CD4-positive, CD25-positive, alpha-beta regulatory T cell (primary cell): Measurements from ENCODE around the gene RYR2. TPM values are rescaled to one million over a fixed set of nuclear protein-coding genes. Genes with fewer than 3 reads are reported as not detected.
A peak's percentile ranks its signal among the peaks of the same experiment; 100 is the strongest.

Source experiments
- ATAC-seq, 2 donors: fragments of 150-1000 bp; cut with Tn5 transposase; one replicate each; pipeline ENCODE4 v1.10.0; 2021; ENCODE audit warnings: low read depth in 2 of 2, moderate number of reproducible peaks in 2 of 2, moderate library complexity in 1 of 2
- DNase-seq, 3 donors: peaks; one replicate each; pipeline versions ENCODE4 v3.0.0 to v3.0.0-alpha.2; 2012 to 2022; ENCODE audit warnings: mixed read lengths in 1 of 3
- H3K27ac ChIP-seq: one replicate; pipeline ENCODE4 v1.7.0; 2013; ENCODE audit warnings: mild to moderate bottlenecking, low read length; ENCODE audit not compliant: insufficient read depth, poor library complexity, severe bottlenecking
- H3K27me3 ChIP-seq: one replicate; pipeline ENCODE4 v1.7.0; 2013; ENCODE audit warnings: low read length; ENCODE audit not compliant: control insufficient read depth, insufficient read depth
- H3K36me3 ChIP-seq: one replicate; pipeline ENCODE4 v1.7.0; 2013; ENCODE audit warnings: mild to moderate bottlenecking, low read length, moderate library complexity; ENCODE audit not compliant: control insufficient read depth, insufficient read depth
- H3K4me1 ChIP-seq: 2 replicates; pipeline ENCODE4 v1.7.0; 2013; ENCODE audit warnings: mild to moderate bottlenecking, low read length; ENCODE audit not compliant: insufficient read depth, control insufficient read depth, poor library complexity, severe bottlenecking
- H3K4me3 ChIP-seq: one replicate; pipeline ENCODE4 v1.7.0; 2013; ENCODE audit warnings: low read depth, mild to moderate bottlenecking, low read length, moderate library complexity
- H3K9me3 ChIP-seq, 2 experiments: 1 replicate in 1 of 2; 2 replicates in 1 of 2; pipeline ENCODE4 v1.7.0; 2013; ENCODE audit warnings: low read length in 2 of 2, mild to moderate bottlenecking in 1 of 2, moderate library complexity in 1 of 2; ENCODE audit not compliant: control insufficient read depth in 2 of 2
- H3K27ac Mint-ChIP-seq, 3 donors: one replicate each; pipeline ENCODE4 v1.8.0; 2020 to 2022; ENCODE audit warnings: mild to moderate bottlenecking in 3 of 3, mixed read lengths in 3 of 3, moderate library complexity in 2 of 3
- H3K27me3 Mint-ChIP-seq: one replicate; pipeline ENCODE4 v1.8.0; 2022; ENCODE audit warnings: mild to moderate bottlenecking, mixed read lengths
- H3K36me3 Mint-ChIP-seq: one replicate; pipeline ENCODE4 v1.8.0; 2020; ENCODE audit warnings: mixed read lengths
- H3K4me1 Mint-ChIP-seq, 4 donors: one replicate each; pipeline ENCODE4 v1.8.0; 2020 to 2022; ENCODE audit warnings: mixed read lengths in 4 of 4, mild to moderate bottlenecking in 1 of 4
- H3K4me3 Mint-ChIP-seq, 4 donors: one replicate each; pipeline ENCODE4 v1.8.0; 2020 to 2022; ENCODE audit warnings: mild to moderate bottlenecking in 4 of 4, mixed read lengths in 4 of 4, moderate library complexity in 3 of 4
- H3K9me3 Mint-ChIP-seq, 7 donors: one replicate each; pipeline ENCODE4 v1.8.0; 2020 to 2022; ENCODE audit warnings: mixed read lengths in 7 of 7, mild to moderate bottlenecking in 3 of 7, moderate library complexity in 2 of 7
- polyA plus RNA-seq, 4 donors: library from polyadenylated mRNA; unstranded; fragments of 300-500 nt; fragmentation: Illumina TruSeq; gene quantifications; one replicate each; pipeline ENCODE4 v1.2.3, GENCODE V29; 2021
- total RNA-seq: library from RNA; stranded (reverse); gene quantifications from one replicate; pipeline ENCODE4 v1.2.3, GENCODE V29; 2022

The RYR2 gene
- total and polyA plus RNA-seq, 5 donors from 2014 or later = 0.02 to 0.40 TPM; not detected in 3

DNA sequence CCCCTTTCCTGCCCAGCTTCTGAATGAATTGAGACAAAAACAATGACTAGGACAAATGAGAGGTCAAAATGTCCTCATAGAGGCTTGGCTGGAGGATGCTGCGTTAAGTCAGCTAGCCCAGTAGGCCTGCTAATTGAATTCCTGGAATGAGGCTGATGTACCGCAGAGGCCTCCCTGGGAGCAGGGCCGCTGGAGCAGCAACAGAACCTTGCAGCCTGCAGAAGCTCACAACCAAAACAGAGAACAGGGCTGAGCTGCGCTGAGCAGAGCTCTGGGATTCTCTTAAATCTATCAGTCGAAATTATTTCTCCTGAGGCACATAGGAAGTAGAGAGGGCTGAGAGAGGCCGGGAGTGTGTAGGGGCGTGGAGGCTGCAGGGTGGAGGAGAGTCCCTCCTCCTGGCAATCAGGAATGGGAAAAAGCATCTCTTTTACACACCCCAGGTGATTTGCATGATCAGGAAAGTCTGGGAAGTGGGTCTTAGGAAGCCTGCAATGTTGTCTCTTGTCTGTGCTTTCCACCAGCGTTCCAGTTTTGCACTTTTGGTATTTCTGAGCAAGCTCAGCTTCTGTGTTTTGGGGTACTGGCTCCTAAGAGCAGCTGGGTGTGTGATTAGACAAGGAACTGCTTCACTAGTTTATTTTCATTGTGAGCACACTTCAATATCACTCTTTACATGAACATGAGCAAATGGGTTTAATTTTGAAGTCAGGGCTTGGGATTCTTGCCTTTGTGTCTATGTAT lies 66.5 kb downstream of the RYR2 start:
- no peaks in the 10 kb centered on the region for H3K27me3 ChIP-seq
- no peaks in the 10 kb centered on the region for H3K4me1 Mint-ChIP-seq
- H3K27ac Mint-ChIP-seq = no peak overlapping the region
- no peak overlapping the region for H3K4me3 Mint-ChIP-seq
- H3K27me3 Mint-ChIP-seq = no peaks in the 10 kb centered on the region
- no peak for ATAC-seq
- H3K36me3 Mint-ChIP-seq = no peaks in the 10 kb centered on the region
- no peaks in the 10 kb centered on the region for H3K9me3 ChIP-seq
- peaks cover 0 to 6% (median 0%) of the 10 kb centered on the region in 7 donors for H3K9me3 Mint-ChIP-seq
- DNase-seq = no peak
- H3K27ac ChIP-seq = no peak overlapping the region
- no peaks in the 10 kb centered on the region for H3K36me3 ChIP-seq
- H3K4me1 ChIP-seq = no peaks in the 10 kb centered on the region
- no peak overlapping the region for H3K4me3 ChIP-seq

DNA sequence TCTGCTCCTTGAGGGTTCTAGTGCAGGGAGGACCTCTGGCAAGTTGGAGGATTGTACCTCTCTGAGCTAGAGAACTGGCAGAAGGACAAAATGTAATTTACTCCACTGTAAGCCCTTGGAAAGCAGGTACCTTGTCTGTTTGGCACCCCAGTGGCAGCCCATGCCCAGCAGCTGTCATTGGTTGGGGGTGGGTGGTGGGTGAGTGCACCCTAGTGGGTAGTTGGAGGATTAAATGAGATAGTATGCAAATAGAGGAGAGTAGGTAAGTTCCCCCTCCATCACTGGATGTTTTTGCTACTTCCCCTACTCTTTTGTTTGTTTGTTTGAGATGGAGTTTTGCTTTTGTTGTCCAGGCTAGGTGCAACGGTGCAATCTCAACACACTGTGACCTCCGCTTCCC lies 69.8 kb downstream of the RYR2 start:
- Mint-ChIP-seq H3K36me3 (no peaks in the 10 kb centered on the region), H3K9me3 (peaks cover 0 to 3% (median 0%) of the 10 kb centered on the region in 7 donors), H3K27ac (no peak overlapping the region), H3K4me1 (no peaks in the 10 kb centered on the region), H3K4me3 (no peak overlapping the region), H3K27me3 (no peaks in the 10 kb centered on the region)
- ATAC-seq (no peak), DNase-seq (no peak)
- H3K27me3 ChIP-seq = no peaks in the 10 kb centered on the region
- H3K4me1 ChIP-seq = no peaks in the 10 kb centered on the region
- H3K36me3 ChIP-seq = no peaks in the 10 kb centered on the region
- H3K9me3 ChIP-seq = no peaks in the 10 kb centered on the region
- no peak overlapping the region for H3K4me3 ChIP-seq
- no peak overlapping the region for H3K27ac ChIP-seq

DNA sequence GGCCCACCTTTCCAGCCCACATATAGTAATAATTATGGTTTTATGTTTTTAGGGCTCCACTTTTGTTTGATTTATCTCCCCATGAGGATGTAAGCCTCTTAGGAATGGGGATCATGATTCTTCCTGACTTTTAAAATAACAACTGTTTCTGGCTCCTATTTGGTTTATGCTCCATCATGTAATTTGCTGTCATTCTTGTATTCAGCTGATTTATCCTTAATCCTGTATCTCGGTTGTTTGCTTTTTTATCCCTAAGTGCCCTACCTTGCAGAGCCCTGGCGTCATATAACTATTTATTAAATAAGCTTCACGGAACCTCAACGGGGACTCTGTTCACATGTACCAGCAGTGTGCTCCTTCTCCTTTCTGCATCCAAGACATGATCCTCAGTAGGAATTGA lies 70.7 kb downstream of the RYR2 start:
- no peak for ATAC-seq
- H3K27me3 ChIP-seq = no peaks in the 10 kb centered on the region
- Mint-ChIP-seq H3K36me3 (no peaks in the 10 kb centered on the region), H3K4me1 (no peaks in the 10 kb centered on the region), H3K9me3 (peaks cover 0 to 3% (median 0%) of the 10 kb centered on the region in 7 donors), H3K27ac (no peak overlapping the region), H3K4me3 (no peak overlapping the region), H3K27me3 (no peaks in the 10 kb centered on the region)
- no peak for DNase-seq
- H3K27ac ChIP-seq = no peak overlapping the region
- H3K4me1 ChIP-seq = no peaks in the 10 kb centered on the region
- no peaks in the 10 kb centered on the region for H3K9me3 ChIP-seq
- no peak overlapping the region for H3K4me3 ChIP-seq
- H3K36me3 ChIP-seq = no peaks in the 10 kb centered on the region

DNA sequence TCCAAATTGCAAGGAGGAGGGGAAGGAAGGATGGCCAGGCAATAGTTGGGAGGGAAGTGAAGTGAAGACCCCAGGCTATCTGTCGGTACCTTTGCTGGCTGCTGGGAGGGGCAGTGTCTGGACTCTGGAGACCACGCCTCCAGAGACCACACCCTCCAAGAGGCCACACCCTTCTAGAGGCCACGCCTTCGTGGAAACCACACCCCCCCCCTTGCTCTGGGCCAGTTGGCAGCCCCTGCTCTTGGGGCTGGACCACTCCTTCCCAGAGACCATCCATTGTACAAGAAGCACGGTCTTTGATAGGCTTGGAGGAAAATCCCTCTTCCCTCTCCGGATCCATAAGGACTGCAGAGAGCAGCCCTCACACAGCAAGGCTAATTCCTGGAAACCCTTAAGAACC lies 73.1 kb downstream of the RYR2 start:
- no peak overlapping the region for H3K4me3 ChIP-seq
- Mint-ChIP-seq H3K36me3 (no peaks in the 10 kb centered on the region), H3K4me3 (no peak overlapping the region), H3K9me3 (peaks cover 0 to 3% (median 0%) of the 10 kb centered on the region in 7 donors), H3K27ac (no peak overlapping the region), H3K27me3 (no peaks in the 10 kb centered on the region), H3K4me1 (no peaks in the 10 kb centered on the region)
- H3K27me3 ChIP-seq = no peaks in the 10 kb centered on the region
- H3K27ac ChIP-seq = no peak overlapping the region
- no peaks in the 10 kb centered on the region for H3K9me3 ChIP-seq
- ATAC-seq (no peak), DNase-seq (no peak)
- no peaks in the 10 kb centered on the region for H3K4me1 ChIP-seq
- H3K36me3 ChIP-seq = no peaks in the 10 kb centered on the region

DNA sequence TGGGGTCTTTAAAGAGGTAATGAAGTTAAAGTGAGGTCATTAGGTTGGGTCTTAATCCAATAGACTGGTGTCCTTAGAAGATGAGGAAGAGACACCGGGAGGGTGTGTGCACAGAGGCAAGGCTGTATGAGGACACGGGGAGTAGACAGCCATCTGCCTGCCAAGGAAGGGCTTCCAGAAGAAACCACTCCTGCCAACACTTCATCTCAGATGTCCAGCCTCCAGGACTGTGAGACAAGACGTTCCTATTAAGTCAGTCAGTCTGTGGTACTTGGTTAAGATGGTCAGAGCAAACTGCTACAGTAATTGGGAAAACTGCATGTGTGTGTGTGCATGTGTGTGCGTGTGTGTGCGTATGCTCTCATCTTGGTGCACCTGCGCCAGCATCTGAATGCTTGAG lies 77.1 kb downstream of the RYR2 start:
- H3K4me3 Mint-ChIP-seq = no peak overlapping the region
- no peak overlapping the region for H3K27ac Mint-ChIP-seq
- no peaks in the 10 kb centered on the region for H3K36me3 Mint-ChIP-seq

DNA sequence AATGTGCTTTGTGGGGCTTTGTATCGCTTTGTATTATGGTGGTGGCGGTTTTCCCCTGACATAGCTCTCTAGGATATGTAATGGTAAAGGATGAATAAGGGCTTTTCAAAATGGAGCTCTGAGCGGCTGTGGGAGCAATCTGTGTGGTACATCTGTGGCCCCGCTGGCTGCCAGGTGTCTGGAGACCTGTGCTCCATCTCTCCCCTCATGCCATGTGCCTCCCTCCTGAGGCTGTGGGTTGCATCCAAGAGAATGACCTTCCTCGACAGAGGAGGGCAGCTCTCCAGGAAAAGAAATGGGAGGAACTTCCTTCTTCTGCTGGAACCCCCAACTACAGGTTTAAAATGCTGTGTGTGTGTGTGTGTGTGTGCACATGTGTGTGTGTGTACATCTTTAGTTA lies 78.7 kb downstream of the RYR2 start:
- Mint-ChIP-seq H3K4me3 (peak overlapping the region in 1 of 4 donors; percentile 75), H3K27me3 (no peaks in the 10 kb centered on the region), H3K36me3 (no peaks in the 10 kb centered on the region), H3K9me3 (peaks cover 0 to 2% (median 0%) of the 10 kb centered on the region in 7 donors), H3K4me1 (no peaks in the 10 kb centered on the region), H3K27ac (no peak overlapping the region)
- H3K27me3 ChIP-seq = no peaks in the 10 kb centered on the region
- H3K36me3 ChIP-seq = no peaks in the 10 kb centered on the region
- H3K9me3 ChIP-seq = no peaks in the 10 kb centered on the region
- no peak for ATAC-seq
- no peak for DNase-seq
- H3K4me3 ChIP-seq = no peak overlapping the region
- H3K27ac ChIP-seq = no peak overlapping the region
- H3K4me1 ChIP-seq = no peaks in the 10 kb centered on the region

More for the DNA sequence above, 77.1 kb downstream of the RYR2 start:
- H3K36me3 ChIP-seq = no peaks in the 10 kb centered on the region
- H3K9me3 ChIP-seq = no peaks in the 10 kb centered on the region
- H3K27me3 ChIP-seq = no peaks in the 10 kb centered on the region
- Mint-ChIP-seq H3K27me3 (no peaks in the 10 kb centered on the region), H3K4me1 (no peaks in the 10 kb centered on the region), H3K9me3 (peaks cover 0 to 2% (median 0%) of the 10 kb centered on the region in 7 donors)
- DNase-seq (no peak), ATAC-seq (no peak)
- H3K4me1 ChIP-seq = no peaks in the 10 kb centered on the region
- no peak overlapping the region for H3K4me3 ChIP-seq
- H3K27ac ChIP-seq = no peak overlapping the region

DNA sequence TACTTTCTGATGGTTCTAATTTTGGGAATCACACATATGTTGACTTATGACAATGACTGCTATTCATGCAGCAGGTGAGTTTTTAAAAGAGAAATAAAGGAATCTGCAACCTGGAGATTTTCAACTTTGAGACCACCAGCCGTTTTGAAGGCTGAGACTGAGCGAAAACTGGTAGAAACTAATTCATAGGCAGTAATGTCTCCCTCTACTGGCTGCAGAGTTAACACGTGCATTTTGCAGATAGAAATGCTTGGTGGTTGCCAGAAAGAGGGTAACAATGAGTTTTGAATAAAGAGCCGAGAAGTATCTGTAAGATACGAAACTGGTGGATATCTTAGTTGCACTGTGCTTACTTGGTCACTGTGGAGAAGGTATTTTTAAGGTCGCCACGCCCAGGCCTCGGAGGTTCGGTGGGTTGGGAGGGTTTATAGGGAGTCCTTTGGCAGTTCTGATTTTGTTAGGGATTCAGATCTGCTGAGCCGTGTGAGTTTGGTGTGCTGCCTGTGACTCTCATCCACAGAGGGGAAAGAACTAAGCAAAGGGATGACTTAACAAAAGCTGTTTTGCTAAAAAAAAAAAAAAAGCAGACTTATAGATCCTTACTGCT lies 83.0 kb downstream of the RYR2 start:
- Mint-ChIP-seq H3K36me3 (no peaks in the 10 kb centered on the region), H3K4me3 (no peak overlapping the region), H3K9me3 (peaks cover 0 to 10% (median 2%) of the 10 kb centered on the region in 7 donors), H3K27me3 (no peaks in the 10 kb centered on the region), H3K27ac (no peak overlapping the region), H3K4me1 (no peaks in the 10 kb centered on the region)
- H3K27ac ChIP-seq = no peak overlapping the region
- H3K36me3 ChIP-seq = no peaks in the 10 kb centered on the region
- ATAC-seq (no peak), DNase-seq (peak in 1 of 3 donors; percentile 7)
- H3K4me1 ChIP-seq = no peaks in the 10 kb centered on the region
- H3K9me3 ChIP-seq = no peaks in the 10 kb centered on the region
- no peak overlapping the region for H3K4me3 ChIP-seq
- H3K27me3 ChIP-seq = no peaks in the 10 kb centered on the region

DNA sequence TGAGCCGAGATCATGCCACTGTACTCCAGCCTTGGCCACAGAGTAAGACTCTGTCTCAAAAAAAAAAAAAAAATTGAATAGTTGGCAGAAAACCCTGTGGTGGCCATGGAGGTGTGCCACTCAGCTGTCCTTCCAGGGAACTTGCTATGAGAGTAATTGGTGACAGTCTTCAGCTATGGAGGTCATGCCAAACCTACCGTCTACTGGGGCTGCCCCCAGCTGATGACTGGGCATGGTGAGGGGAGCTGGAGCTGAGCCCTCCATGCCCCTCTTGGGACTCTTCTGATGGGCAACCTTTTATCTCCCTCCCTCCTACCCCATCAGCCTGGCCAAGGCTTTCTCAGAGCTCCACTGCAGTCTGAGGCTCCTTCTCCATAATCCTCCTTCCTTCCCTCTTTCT lies 84.2 kb downstream of the RYR2 start:
- Histone ChIP-seq H3K27ac (no peak overlapping the region), H3K4me3 (no peak overlapping the region), H3K36me3 (no peaks in the 10 kb centered on the region), H3K9me3 (no peaks in the 10 kb centered on the region), H3K27me3 (no peaks in the 10 kb centered on the region), H3K4me1 (no peaks in the 10 kb centered on the region)
- no peaks in the 10 kb centered on the region for H3K36me3 Mint-ChIP-seq
- DNase-seq = no peak
- no peak overlapping the region for H3K27ac Mint-ChIP-seq
- H3K27me3 Mint-ChIP-seq = no peaks in the 10 kb centered on the region
- ATAC-seq = no peak
- H3K9me3 Mint-ChIP-seq = peaks cover 0 to 12% (median 5%) of the 10 kb centered on the region in 7 donors
- H3K4me3 Mint-ChIP-seq = no peak overlapping the region
- H3K4me1 Mint-ChIP-seq = no peaks in the 10 kb centered on the region
